MM.1S (cell line): ENCODE results near the gene ZNF287.

Source experiments
- DNase-seq: peaks from one replicate; pipeline ENCODE4 v3.0.0-alpha.2; 2015
- H2AFZ ChIP-seq: fragments of 300-600 bp; sonication (generic); 2 replicates; pipeline ENCODE4 v1.6.0; 2016; ENCODE audit warnings: antibody characterized with exemption, low read length
- H3F3A ChIP-seq: fragments of 300-600 bp; sonication (generic); 2 replicates; pipeline ENCODE4 v1.6.1; 2016; ENCODE audit warnings: mild to moderate bottlenecking, antibody characterized with exemption, low read length, moderate library complexity, mixed read lengths; ENCODE audit not compliant: insufficient read depth
- H3K27ac ChIP-seq: fragments of 300-600 bp; sonication (generic); 2 replicates; pipeline ENCODE4 v1.5.1; 2016; ENCODE audit warnings: mild to moderate bottlenecking, low read length
- H3K27me3 ChIP-seq: fragments of 300-600 bp; sonication (generic); replicated peaks from 2 replicates; pipeline ENCODE4 v1.6.0; 2016; ENCODE audit warnings: low read length; ENCODE audit not compliant: insufficient read depth
- H3K36me3 ChIP-seq: fragments of 300-600 bp; sonication (generic); replicated peaks from 2 replicates; pipeline ENCODE4 v1.6.1; 2016; ENCODE audit warnings: mild to moderate bottlenecking, low read length, mixed read lengths; ENCODE audit not compliant: insufficient read depth
- H3K4me1 ChIP-seq: fragments of 300-600 bp; sonication (generic); 2 replicates; pipeline ENCODE4 v1.6.1; 2016; ENCODE audit warnings: low read length, mixed read lengths
- H3K4me2 ChIP-seq: fragments of 300-600 bp; sonication (generic); 2 replicates; pipeline ENCODE4 v1.6.0; 2016; ENCODE audit warnings: low read depth, low read length
- H3K4me3 ChIP-seq: fragments of 300-600 bp; sonication (generic); 2 replicates; pipeline ENCODE4 v1.5.1; 2016; ENCODE audit warnings: low read length, mixed read lengths
- H3K79me2 ChIP-seq: fragments of 300-600 bp; sonication (generic); 2 replicates; pipeline ENCODE4 v1.6.1; 2016; ENCODE audit warnings: mixed run types, low read length, mixed read lengths
- H3K9ac ChIP-seq: fragments of 300-600 bp; sonication (generic); 2 replicates; pipeline ENCODE4 v1.6.1; 2016; ENCODE audit warnings: low read length, mixed read lengths
- H3K9me2 ChIP-seq: fragments of 300-600 bp; sonication (generic); replicated peaks from 2 replicates; pipeline ENCODE4 v1.6.1; 2016; ENCODE audit warnings: mild to moderate bottlenecking, low read length, mixed read lengths; ENCODE audit not compliant: insufficient read depth
- H3K9me3 ChIP-seq: fragments of 300-600 bp; sonication (generic); replicated peaks from 2 replicates; pipeline ENCODE4 v1.6.1; 2016; ENCODE audit warnings: mild to moderate bottlenecking, low read length, mixed read lengths; ENCODE audit not compliant: insufficient read depth
- H4K20me1 ChIP-seq: fragments of 300-600 bp; sonication (generic); 2 replicates; pipeline ENCODE4 v1.6.1; 2016; ENCODE audit warnings: mild to moderate bottlenecking, low read length, moderate library complexity, mixed read lengths; ENCODE audit not compliant: insufficient read depth
- EZH2 ChIP-seq: fragments of 300-600 bp; sonication (generic); optimal IDR thresholded peaks from 2 replicates; pipeline ENCODE3; 2017; ENCODE audit warnings: low read depth, mild to moderate bottlenecking, antibody characterized with exemption, low read length, mixed read lengths
- EZH2phosphoT487 ChIP-seq: fragments of 300-600 bp; sonication (generic); IDR thresholded peaks from 2 replicates; pipeline ENCODE4 v1.6.1; 2018; ENCODE audit warnings: antibody characterized with exemption, low read length
- TF ChIP-seq, protein P1 (sequence below): fragments of 300-600 bp; sonication (generic); IDR thresholded peaks from 2 replicates; pipeline ENCODE4 v1.5.1; 2016; ENCODE audit warnings: antibody characterized with exemption, low read length, mixed read lengths

Gene ZNF287

DNA sequence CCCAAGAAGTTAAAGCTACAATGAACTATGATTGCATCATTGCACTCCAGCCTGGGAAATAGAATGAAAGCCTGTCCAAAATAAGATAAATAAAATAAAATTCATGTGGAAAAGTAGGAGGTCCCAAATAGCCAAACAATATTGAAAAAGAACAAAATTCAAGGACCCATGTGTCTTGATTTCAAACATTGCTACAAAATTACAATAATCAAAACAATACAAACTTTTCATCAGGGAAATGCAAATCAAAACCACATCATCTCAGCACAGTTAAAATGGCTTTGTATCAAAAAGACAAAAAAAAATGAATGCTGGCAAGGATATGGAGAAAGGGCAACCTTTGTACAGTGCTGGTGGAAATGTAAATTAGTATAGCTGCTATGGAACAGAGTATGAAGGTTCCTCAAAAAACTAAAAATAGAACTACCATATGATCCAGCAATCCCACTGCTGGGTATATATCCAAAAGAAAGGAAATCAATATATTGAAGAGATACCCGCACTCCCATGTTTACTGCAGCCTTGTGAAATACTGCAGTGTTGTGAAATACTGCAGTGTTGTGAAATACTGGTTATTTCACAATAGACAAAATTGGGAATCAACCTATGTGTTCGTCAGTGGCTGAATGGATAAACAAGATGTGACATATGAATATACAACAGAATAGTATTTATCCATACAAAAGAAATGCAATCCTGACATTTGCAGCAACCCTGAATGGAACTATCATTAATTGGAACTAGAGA lies 24.5 kb upstream of the ZNF287 start:
- TF ChIP-seq EZH2: no peak
- TF ChIP-seq, protein P1, sequence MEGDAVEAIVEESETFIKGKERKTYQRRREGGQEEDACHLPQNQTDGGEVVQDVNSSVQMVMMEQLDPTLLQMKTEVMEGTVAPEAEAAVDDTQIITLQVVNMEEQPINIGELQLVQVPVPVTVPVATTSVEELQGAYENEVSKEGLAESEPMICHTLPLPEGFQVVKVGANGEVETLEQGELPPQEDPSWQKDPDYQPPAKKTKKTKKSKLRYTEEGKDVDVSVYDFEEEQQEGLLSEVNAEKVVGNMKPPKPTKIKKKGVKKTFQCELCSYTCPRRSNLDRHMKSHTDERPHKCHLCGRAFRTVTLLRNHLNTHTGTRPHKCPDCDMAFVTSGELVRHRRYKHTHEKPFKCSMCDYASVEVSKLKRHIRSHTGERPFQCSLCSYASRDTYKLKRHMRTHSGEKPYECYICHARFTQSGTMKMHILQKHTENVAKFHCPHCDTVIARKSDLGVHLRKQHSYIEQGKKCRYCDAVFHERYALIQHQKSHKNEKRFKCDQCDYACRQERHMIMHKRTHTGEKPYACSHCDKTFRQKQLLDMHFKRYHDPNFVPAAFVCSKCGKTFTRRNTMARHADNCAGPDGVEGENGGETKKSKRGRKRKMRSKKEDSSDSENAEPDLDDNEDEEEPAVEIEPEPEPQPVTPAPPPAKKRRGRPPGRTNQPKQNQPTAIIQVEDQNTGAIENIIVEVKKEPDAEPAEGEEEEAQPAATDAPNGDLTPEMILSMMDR: no peak
- no peak for TF ChIP-seq EZH2phosphoT487
- Histone ChIP-seq H3K4me1 (no peaks in the 10 kb centered on the region), H3K4me3 (no peak overlapping the region), H3K36me3 (no peaks in the 10 kb centered on the region), H3K79me2 (no peaks in the 10 kb centered on the region), H3F3A (no peaks in the 10 kb centered on the region), H3K27me3 (no peaks in the 10 kb centered on the region), H4K20me1 (no peaks in the 10 kb centered on the region), H2AFZ (no peak overlapping the region), H3K9me3 (no peaks in the 10 kb centered on the region), H3K9ac (no peak overlapping the region), H3K27ac (no peak overlapping the region), H3K4me2 (no peak overlapping the region), H3K9me2 (no peaks in the 10 kb centered on the region)
- DNase-seq: no peak

DNA sequence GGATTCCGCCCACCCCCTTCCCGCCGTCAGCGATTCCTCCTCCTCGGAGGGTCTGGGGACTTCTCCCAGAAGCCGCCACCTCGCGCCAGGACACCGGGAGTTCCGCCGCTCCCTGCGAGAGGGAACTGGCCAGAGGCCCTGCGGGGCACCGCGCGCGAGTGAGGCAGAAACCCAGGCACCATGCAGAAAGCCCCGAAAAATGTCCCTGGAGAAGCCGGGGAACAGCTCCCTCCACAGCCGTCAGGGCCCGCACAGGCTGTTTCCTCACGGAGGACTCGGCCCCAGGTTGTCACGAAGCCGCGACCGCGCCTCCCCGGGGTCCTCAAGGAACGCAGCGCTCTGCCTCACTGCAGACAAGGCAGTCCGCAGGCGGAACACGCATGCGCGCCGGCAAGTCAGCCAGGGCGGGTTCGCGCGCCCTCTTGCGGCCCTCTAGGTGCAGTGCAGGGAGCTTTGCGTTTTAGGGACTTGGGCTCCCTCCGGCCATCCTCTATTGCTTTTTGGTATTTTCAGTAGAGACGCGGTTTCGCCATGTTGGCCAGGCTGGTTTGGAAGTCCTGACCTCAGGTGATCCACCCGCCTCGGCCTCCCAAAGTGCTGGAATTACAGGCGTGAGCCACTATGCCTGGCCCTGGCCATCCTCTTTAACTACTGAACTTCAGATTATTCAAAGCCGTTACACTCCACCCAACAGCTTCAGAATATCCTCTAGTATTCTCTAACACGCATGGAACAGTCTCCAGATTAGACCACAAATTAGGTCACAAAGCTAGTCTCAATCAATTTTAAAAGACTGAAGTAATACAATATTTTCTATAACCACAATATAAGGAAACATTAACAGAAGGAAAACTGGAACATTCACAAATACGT lies 20.3 kb upstream of the ZNF287 start:
- no peak overlapping the region for H3K9ac ChIP-seq
- no peaks in the 10 kb centered on the region for H3K9me3 ChIP-seq
- H3F3A ChIP-seq: no peaks in the 10 kb centered on the region
- H2AFZ ChIP-seq: peak overlapping the region; percentile 80
- H3K4me1 ChIP-seq: no peaks in the 10 kb centered on the region
- peak overlapping the region; percentile 80 for H3K4me2 ChIP-seq
- H3K4me3 ChIP-seq: peak overlapping the region; percentile 54
- peak; percentile 93 for DNase-seq
- H3K9me2 ChIP-seq: no peaks in the 10 kb centered on the region
- no peak overlapping the region for H3K27ac ChIP-seq
- peaks cover 11% of the 10 kb centered on the region for H3K27me3 ChIP-seq
- no peak for TF ChIP-seq EZH2phosphoT487
- TF ChIP-seq, protein P1: peak; percentile 94
- TF ChIP-seq EZH2: no peak
- H4K20me1 ChIP-seq: no peaks in the 10 kb centered on the region
- no peaks in the 10 kb centered on the region for H3K36me3 ChIP-seq
- no peaks in the 10 kb centered on the region for H3K79me2 ChIP-seq

DNA sequence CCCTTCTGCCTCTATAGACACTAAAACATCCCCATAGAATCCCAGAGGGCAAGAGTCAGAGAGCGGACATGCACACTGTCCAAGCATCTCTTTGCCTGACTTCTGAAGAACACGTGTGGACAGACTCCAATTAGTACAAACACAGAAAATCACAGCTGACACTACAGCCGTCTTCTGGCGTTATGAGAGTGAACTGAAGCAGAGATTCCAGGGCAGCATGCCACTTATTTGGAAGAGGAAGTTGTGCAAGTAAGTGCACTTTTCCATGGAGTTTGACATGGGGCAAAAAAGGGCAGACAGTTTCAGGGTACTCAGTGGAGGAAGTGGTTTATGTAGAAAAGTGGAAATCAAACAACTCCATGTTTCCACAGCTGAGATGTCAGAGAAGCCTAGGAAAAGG lies 16.8 kb upstream of the ZNF287 start:
- H4K20me1 ChIP-seq: no peaks in the 10 kb centered on the region
- no peak overlapping the region for H2AFZ ChIP-seq
- H3K36me3 ChIP-seq: no peaks in the 10 kb centered on the region
- no peak for DNase-seq
- no peaks in the 10 kb centered on the region for H3K79me2 ChIP-seq
- no peaks in the 10 kb centered on the region for H3K4me1 ChIP-seq
- H3K27me3 ChIP-seq: peaks cover 11% of the 10 kb centered on the region
- H3K4me3 ChIP-seq: no peak overlapping the region
- no peaks in the 10 kb centered on the region for H3K9me3 ChIP-seq
- no peak overlapping the region for H3K27ac ChIP-seq
- no peaks in the 10 kb centered on the region for H3F3A ChIP-seq
- H3K9me2 ChIP-seq: no peaks in the 10 kb centered on the region
- H3K4me2 ChIP-seq: no peak overlapping the region
- H3K9ac ChIP-seq: no peak overlapping the region
- TF ChIP-seq, protein P1: no peak
- no peak for TF ChIP-seq EZH2phosphoT487
- no peak for TF ChIP-seq EZH2
